ENCODE measurements around the gene DOK3. TPM values are rescaled to one million over a fixed set of nuclear protein-coding genes. Genes with fewer than 3 reads are reported as not detected.

The DOK3 gene
- total RNA-seq = 1 to 10 TPM; 2.0 to 2.1 TPM

GRCh38 chr5:177509381-177509951, at the start of gene DOK3:
Gene DOK3 (minus strand): TSS chr5:177509826. CDS start chr5:177509540, 286 bp downstream.

GRCh38 chr5:177554474-177555111, 45.0 kb upstream of the DOK3 start, which contains the start of gene FAM193B:
Gene FAM193B (minus strand): TSS chr5:177554563. CDS start chr5:177554458, 105 bp downstream.

GRCh38 chr5:177516601-177517568, 7.3 kb upstream of the DOK3 start, which contains the start of gene DDX41:
Gene DDX41 (minus strand): TSS chr5:177516961. CDS start chr5:177516945, 16 bp downstream.

GRCh38 chr5:177497292-177498012, 12.2 kb downstream of the DOK3 start, which contains the start of gene PDLIM7:
Gene PDLIM7 (minus strand): TSS chr5:177497604. CDS start chr5:177496512, 1,092 bp downstream.

GRCh38 chr5:177473443-177474001, 36.1 kb downstream of the DOK3 start, which contains the start of gene DBN1:
Gene DBN1 (minus strand): TSS chr5:177473634. CDS start chr5:177473521, 113 bp downstream.

Other genes with a start within 250 kb of the DOK3 start
- gene RAB24, start 206.1 kb downstream of the DOK3 start, total RNA-seq = 10 to 100 TPM; 13.4 to 14.7 TPM
- 100 to 1,000 TPM; 155 to 194 TPM for gene PRELID1, start 206.0 kb downstream of the DOK3 start, total RNA-seq
- 10 to 100 TPM; 11.0 to 13.3 TPM for gene MXD3, start 197.9 kb downstream of the DOK3 start, total RNA-seq
- gene LMAN2, start 158.2 kb downstream of the DOK3 start, total RNA-seq = 100 to 1,000 TPM; 263 to 342 TPM
- gene RGS14, start 151.9 kb downstream of the DOK3 start, total RNA-seq = 10 to 100 TPM in 1 of 2 donors, 1 to 10 TPM in 1; 7.3 to 14.1 TPM
- gene SLC34A1, start 125.4 kb downstream of the DOK3 start, total RNA-seq = under 1 TPM; under 0.01 to 0.69 TPM
- gene PFN3, start 109.2 kb downstream of the DOK3 start, total RNA-seq = not detected
- gene F12, start 100.3 kb downstream of the DOK3 start, total RNA-seq = 1 to 10 TPM; 1.0 to 2.3 TPM
- 10 to 100 TPM; 25.5 to 34.3 TPM for gene GRK6, start 83.2 kb downstream of the DOK3 start, total RNA-seq
- 10 to 100 TPM; 23.1 to 35.6 TPM for gene PRR7, start 63.0 kb downstream of the DOK3 start, total RNA-seq
- 10 to 100 TPM; 30.3 to 32.0 TPM for gene DBN1, start 36.2 kb downstream of the DOK3 start, total RNA-seq
- 10 to 100 TPM; 34.8 to 39.6 TPM for gene PDLIM7, start 12.2 kb downstream of the DOK3 start, total RNA-seq
- 10 to 100 TPM; 63.7 to 70.6 TPM for gene DDX41, start 7.1 kb upstream of the DOK3 start, total RNA-seq
- gene FAM193B, start 44.7 kb upstream of the DOK3 start, total RNA-seq = 10 to 100 TPM; 16.0 to 24.4 TPM
- 10 to 100 TPM; 58.8 to 75.6 TPM for gene TMED9, start 82.4 kb upstream of the DOK3 start, total RNA-seq
- 10 to 100 TPM; 17.6 to 21.6 TPM for gene B4GALT7, start 90.3 kb upstream of the DOK3 start, total RNA-seq

Measured in melanocyte of skin (primary cell).